SK-N-SH treated with all-trans-retinoic acid at 6 μM for 48 hours (cell line): Measurements from ENCODE around the gene FHIT.

Experiments
- ATAC-seq: fragments of 200-7000 bp; cut with Tn5 transposase; 3 replicates; pipeline ENCODE4 v1.9.1; 2020; ENCODE audit warnings: mild to moderate bottlenecking, moderate library complexity
- ARNTL ChIP-seq: fragments of 450-650 bp; formaldehyde crosslinking; IDR thresholded peaks from 2 replicates; pipeline ENCODE4 v1.5.0; 2020; ENCODE audit warnings: low read depth, mild to moderate bottlenecking, moderate library complexity, borderline replicate concordance
- BACH2 ChIP-seq: fragments of 250-450 bp; sonication (Bioruptor Pico); IDR thresholded peaks from 2 replicates; pipeline ENCODE4 v1.9.0; 2021; ENCODE audit warnings: mild to moderate bottlenecking, borderline replicate concordance
- CREB5 ChIP-seq: fragments of 250-450 bp; sonication (Bioruptor Pico); IDR thresholded peaks from 2 replicates; pipeline ENCODE4 v1.5.1; 2020; ENCODE audit warnings: low read depth, mild to moderate bottlenecking, moderate library complexity
- CSDC2 ChIP-seq: fragments of 250-450 bp; sonication (Bioruptor Pico); IDR thresholded peaks from 2 replicates; pipeline ENCODE4 v1.5.0; 2020; ENCODE audit warnings: mild to moderate bottlenecking, moderate library complexity
- CSRNP3 ChIP-seq: fragments of 250-450 bp; sonication (Bioruptor Pico); IDR thresholded peaks from 2 replicates; pipeline ENCODE4 v1.5.1; 2021; ENCODE audit warnings: mild to moderate bottlenecking, moderate library complexity
- ESRRG ChIP-seq: fragments of 250-450 bp; sonication (Bioruptor Pico); IDR thresholded peaks from 2 replicates; pipeline ENCODE4 v1.6.1; 2021; ENCODE audit warnings: mild to moderate bottlenecking
- OSR1 ChIP-seq: fragments of 250-450 bp; sonication (Bioruptor Pico); IDR thresholded peaks from 2 replicates; pipeline ENCODE4 v1.8.0; 2022; ENCODE audit warnings: moderate library complexity, mild to moderate bottlenecking, inconsistent platforms
- PATZ1 ChIP-seq: fragments of 250-450 bp; sonication (Bioruptor Pico); IDR thresholded peaks from 2 replicates; pipeline ENCODE4 v1.8.0; 2020; ENCODE audit warnings: mild to moderate bottlenecking, moderate library complexity, borderline replicate concordance
- TSHZ2 ChIP-seq: fragments of 250-450 bp; sonication (Bioruptor Pico); IDR thresholded peaks from 2 replicates; pipeline ENCODE4 v1.5.0; 2020; ENCODE audit warnings: mild to moderate bottlenecking, moderate library complexity
- ZC3H10 ChIP-seq: fragments of 250-450 bp; sonication (Bioruptor Pico); IDR thresholded peaks from 2 replicates; pipeline ENCODE4 v1.5.1; 2021; ENCODE audit warnings: mild to moderate bottlenecking, moderate library complexity
- ZNF70 ChIP-seq: fragments of 450-650 bp; formaldehyde crosslinking; IDR thresholded peaks from 2 replicates; pipeline ENCODE4 v1.5.0; 2020; ENCODE audit warnings: mild to moderate bottlenecking, moderate library complexity
- ZNF8 ChIP-seq: fragments of 450-650 bp; formaldehyde crosslinking; IDR thresholded peaks from 2 replicates; pipeline ENCODE4 v1.5.0; 2020; ENCODE audit warnings: mild to moderate bottlenecking, moderate library complexity

Gene FHIT

DNA sequence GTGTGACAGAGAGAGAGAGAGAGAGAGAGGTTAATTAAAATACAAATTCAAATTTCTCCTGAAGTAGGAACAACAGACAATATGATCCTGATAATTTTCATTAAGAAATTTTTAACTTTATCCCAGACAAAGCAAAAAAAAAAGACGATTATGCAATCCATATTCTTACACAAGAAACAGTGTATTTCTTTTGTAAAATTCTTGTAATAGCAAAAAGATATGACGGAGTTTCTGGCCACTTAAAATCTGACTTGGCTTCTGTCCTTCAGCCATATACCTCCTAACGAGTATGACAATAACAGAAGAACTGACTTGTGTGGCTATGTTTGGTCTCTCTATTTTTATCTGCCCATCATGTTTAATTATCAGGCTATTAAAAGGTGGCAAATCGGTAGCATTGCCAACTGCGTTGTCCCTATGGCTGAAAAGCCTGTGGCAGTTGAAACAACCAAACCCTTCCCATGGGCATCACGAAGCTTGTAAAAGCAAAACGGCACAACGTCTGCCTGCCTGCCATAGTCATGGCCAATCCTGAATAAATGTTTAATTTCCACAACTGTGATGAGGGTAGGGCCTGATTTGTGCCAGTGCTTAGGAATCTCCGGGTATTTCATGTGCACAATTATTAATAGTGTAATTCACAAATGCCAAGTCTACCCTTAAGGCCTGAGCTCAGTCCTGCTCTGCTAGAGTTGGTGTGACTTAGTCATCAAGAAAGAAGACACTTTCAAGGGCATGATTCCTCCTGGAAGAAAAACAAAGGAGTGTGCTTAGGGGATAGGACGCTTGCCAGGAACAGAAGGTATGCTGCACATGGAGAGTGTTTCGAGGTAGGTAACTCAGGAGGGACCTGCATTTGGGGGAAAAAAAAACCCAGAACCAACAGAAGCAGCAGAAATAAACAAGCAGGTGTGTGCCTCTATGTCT is 1090.2 kb downstream of the FHIT start (continued):
- TF ChIP-seq PATZ1 (CRISPR knock-in tag) = no peak

DNA sequence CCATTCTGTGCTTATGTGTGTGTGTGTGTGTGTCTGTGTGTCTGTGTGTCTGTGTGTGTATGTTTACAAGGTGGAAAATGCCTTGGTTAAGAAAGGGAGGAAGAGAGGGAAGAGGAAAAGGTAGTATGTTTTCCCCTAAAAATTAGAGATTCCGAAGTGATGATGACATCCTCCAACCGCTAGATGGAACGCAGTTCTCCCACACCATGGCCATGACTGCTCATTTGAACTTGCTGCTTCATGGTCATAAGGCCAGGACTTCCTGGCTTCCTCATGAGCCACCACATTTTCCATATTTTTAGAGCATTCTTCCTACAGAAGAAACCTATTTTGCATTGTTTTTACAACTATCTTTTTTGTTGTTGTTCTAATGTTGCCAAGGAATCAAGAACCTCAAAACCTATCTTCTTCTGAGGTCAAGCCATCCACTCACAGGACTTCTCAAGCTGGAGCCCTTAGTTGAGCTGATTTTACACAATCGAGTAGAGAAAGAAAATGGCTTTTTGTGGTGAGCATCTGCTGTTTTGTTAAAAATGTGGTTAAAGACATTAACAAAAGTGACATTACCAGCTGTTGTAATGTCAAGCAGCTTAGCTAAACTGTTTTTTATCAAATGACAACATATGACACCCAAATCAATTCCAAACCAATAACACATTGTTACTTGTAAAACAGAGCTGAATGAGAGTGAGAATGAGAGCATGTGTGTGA is 1091.0 kb downstream of the FHIT start:
- no peak for ATAC-seq
- TF ChIP-seq CSRNP3 (no peak), CREB5 (no peak), ESRRG (CRISPR knock-in tag) (no peak), ZNF70 (CRISPR knock-in tag) (no peak), CSDC2 (CRISPR knock-in tag) (no peak), TSHZ2 (CRISPR knock-in tag) (no peak), OSR1 (no peak), BACH2 (no peak), ARNTL (CRISPR knock-in tag) (no peak), ZNF8 (CRISPR knock-in tag) (no peak), ZC3H10 (CRISPR knock-in tag) (no peak), PATZ1 (CRISPR knock-in tag) (no peak)

- ATAC-seq = no peak
- TF ChIP-seq TSHZ2 (CRISPR knock-in tag) (no peak), CSDC2 (CRISPR knock-in tag) (no peak), BACH2 (no peak), OSR1 (no peak), ARNTL (CRISPR knock-in tag) (no peak), CSRNP3 (no peak)
Measured at GRCh38 chr3:60158035-60158434, 1093.2 kb downstream of the FHIT start.
